NCI-H2227 (cell line): ENCODE measurements around the gene TNFRSF19.

Experiments
- DNase-seq: peaks from one replicate; lab custom pipeline; 2025; ENCODE audit not compliant: unreplicated experiment; lab: John Stamatoyannopoulos, UW

Gene TNFRSF19

DNA sequence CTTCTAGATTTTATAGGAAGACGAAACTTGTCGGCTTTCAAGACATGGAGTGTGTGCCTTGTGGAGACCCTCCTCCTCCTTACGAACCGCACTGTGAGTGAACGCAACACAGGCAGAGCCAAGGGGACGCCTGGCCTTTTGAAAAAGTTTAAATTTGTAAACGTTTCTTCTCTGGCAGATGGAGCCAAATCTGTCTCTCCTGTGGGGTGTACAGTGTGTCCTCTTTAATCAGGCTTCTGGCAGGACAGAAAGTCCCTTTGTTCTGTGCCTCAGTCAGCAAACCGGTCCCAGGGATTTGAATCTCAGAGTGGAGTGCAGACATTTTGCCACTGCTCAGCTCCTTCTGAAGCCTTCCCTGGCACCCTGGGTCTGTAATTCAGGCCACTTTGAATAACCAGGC, 56.5 kb downstream of the TNFRSF19 start:
- DNase-seq = no peak

- no peak for DNase-seq
Measured at GRCh38 chr13:23627410-23627809, 57.2 kb downstream of the TNFRSF19 start.

- no peak for DNase-seq
Measured at GRCh38 chr13:23628250-23628649, 58.0 kb downstream of the TNFRSF19 start.

DNA sequence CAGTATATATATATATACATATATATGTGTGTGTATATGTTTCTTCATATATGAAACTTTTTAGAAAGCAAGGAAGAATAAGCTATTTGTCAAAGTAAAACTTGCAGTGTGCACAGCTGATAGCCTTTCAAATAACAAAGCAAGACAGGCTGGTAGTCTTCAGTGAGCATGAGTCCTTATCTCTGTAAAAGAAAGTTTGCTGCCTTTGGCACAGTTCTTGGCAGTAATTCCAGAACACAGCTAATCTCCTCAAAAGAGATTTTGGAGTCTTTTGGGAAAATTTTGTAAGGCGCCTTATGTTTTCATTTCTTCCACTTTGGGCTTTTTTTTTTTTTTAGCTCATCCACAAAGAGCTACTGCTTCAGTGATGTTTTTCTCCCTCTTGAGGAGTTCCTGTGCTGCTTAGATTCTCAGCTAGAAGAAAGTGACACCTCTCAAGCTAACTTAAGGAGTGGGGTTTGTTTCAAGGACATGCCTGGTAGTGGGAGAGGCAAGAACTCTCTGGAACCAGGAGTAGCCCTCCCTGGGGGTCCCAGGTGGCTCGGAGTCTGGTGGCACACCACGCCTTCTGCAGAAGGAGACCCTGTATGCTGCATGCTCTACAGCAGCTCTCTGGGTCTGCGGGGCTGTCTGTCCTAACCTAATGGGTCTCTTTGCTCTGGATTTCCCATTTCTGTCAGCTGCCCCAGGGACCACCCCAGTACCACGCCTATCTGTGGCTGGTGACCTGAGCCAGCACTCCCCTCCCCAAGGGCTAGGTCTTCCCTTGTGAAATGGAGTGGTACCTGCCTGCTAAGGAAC, 58.8 kb downstream of the TNFRSF19 start:
- DNase-seq = no peak

GRCh38 chr13:23629566-23630272, 59.5 kb downstream of the TNFRSF19 start:
- DNase-seq = no peak

DNA sequence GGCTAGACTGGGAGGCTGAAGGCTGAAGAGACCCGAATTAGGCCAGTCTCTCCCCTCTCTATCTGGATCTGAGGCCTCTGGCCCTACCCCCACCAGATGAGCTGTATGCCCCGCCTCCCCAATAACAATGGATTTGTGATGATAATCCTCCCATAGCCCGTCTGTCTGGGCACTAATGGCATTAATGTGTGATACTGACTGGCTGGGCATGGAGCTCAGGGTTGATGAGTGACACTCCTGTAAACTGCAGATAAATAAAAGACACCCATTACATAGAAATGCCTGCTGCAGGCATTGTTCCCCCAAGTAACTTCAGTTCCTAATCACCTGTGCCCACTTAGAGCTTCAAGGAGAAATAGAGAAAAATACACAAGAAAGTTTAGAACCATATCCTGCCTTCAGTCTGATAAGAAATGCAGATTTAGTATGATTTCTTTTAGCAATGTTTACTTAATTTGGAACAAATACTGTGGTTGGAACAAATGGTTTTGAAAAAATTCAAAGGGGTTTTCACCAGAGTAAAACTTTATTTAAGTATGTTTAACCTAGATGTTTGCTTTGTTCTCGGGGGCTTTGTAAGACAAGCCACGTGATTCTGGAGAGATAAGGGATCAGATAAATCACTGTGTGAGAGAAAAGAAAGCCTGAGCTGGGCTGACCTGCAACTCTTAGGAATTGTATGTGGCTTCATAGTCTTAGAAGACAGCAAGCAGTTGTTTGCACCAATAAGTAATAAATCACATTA, 60.3 kb downstream of the TNFRSF19 start:
- DNase-seq = no peak

- no peak for DNase-seq
Measured at GRCh38 chr13:23631311-23632047, 61.3 kb downstream of the TNFRSF19 start.

- DNase-seq = no peak
Measured at GRCh38 chr13:23632048-23632582, 61.9 kb downstream of the TNFRSF19 start.

- DNase-seq = no peak
Measured at GRCh38 chr13:23632741-23633140, 62.5 kb downstream of the TNFRSF19 start.

GRCh38 chr13:23634897-23635296, 64.7 kb downstream of the TNFRSF19 start:
- no peak for DNase-seq

GRCh38 chr13:23636360-23636759, 66.1 kb downstream of the TNFRSF19 start:
- no peak for DNase-seq

- no peak for DNase-seq
Measured at GRCh38 chr13:23637829-23638228, 67.6 kb downstream of the TNFRSF19 start.

DNA sequence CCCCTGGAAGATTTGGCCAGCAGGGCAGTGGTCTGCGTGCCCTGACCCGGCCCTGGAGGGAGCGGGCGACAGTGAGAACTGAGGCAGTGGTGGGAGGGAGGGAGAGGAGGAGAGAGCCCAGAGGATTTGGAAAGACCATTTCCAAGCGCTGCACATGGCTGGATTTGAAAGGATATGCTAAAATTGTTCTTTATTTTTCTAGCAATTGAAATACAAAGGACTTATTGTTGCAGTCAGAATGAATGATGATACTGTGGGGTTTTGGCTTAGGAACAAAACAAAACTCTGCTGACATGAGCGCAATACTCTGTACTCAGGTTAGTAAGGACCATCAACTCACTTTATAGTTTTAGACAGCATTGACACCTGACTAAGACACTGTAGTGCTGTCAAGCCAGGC, 69.5 kb downstream of the TNFRSF19 start:
- no peak for DNase-seq

DNA sequence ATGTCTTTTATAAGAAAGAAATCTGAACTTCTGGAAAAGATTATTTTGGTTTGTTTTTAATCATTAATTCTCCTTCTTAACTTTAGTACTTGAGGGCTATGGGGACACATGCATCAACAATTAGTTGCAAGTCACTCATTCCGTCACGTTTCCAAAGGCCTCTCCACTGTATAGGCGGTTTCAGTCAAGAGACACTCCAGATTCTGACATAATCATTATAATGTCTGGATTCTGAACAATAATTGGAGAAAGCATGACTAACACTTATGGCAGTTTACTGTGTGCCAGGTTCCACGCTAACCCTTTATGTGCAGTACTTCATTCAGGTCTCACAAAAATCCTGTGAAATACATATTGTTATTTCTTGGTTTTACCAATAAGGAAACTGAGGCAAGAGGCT, 71.9 kb downstream of the TNFRSF19 start:
- peak; percentile 2 for DNase-seq

GRCh38 chr13:23643338-23644125, 73.3 kb downstream of the TNFRSF19 start:
- DNase-seq = no peak

GRCh38 chr13:23644126-23644419, 73.9 kb downstream of the TNFRSF19 start:
- no peak for DNase-seq

DNA sequence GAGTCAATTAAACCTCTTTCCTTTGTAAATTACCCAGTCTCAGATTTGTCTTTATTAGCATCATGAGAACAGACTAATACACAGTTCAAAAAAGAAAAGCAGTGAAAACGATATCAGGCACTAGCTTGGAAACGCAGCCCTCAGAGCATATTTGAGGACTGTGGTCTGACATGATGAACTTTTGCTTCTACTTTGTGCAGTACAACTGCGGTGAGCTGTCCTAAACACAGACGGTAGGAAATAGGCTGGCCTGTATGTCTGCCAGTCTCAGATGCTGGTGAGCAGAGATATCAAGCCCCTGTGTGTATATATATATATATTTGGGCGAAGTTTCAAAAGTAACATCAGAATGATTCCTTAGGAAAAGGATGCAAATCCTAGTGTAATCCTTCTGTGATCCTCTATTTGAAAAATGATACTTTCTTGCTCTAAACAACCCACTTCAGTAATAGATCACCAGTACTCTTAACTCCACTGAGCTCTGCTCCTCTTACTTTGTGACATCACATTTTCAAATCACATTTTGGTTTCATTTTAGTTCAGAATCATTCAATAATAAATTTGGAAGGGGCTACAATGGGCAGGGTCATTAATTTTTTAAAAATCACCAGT, 74.4 kb downstream of the TNFRSF19 start:
- DNase-seq = no peak

DNA sequence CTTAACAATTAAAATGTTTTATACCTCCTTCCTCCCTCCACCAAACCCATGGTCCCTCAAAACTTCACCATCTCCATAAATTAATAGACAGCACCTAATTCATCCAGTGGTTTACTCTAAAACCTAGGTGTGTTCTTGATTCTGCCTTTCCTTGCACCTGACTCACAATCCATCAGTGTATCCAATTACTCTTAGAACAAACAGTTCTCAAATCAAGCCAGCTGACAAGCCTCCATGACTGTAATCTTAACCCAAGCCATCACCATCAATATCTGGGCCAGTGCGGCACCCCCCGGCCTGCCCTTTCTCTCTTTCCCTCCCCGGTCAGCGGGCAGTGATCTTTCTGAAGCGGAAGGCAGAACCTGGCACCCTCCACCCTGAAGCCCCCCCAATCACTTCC, 75.6 kb downstream of the TNFRSF19 start:
- no peak for DNase-seq

DNA sequence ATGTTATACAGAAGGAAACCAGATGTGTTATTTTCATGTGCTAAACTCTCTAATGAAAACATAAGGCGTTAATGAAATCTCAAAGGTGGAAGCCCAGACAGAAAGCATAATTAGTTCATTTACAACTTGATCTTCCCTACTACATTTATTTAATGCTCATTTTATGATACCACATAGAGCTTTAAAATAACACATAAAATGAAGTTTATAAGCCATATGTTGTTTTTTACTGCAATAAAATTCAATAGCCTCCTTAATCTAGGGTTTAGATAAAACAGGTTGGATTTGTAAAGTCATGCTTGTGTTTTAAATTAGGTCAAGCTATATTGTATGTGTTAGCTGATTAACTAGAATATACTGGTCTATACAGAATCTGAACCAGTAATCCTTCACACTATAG, 81.2 kb downstream of the TNFRSF19 start:
- DNase-seq = no peak

GRCh38 chr13:23651887-23652286, 81.7 kb downstream of the TNFRSF19 start:
- no peak for DNase-seq
